WTC11 (cell line): ENCODE measurements around the gene PABPC3. TPM values are rescaled to one million over a fixed set of nuclear protein-coding genes. Genes with fewer than 3 reads are reported as not detected.

Experiments
- ATAC-seq: fragments of 200-7000 bp; cut with Tn5 transposase; 2 replicates; pipeline ENCODE4 v1.10.0; 2021; ENCODE audit warnings: mild to moderate bottlenecking, moderate library complexity
- Bru-seq: library from RNA; stranded (reverse); fragments of 400-500 nt; gene quantifications from one replicate; lab custom pipeline; 2021; lab: Mats Ljungman, UMichigan
- CTCF ChIA-PET: fragments of 300-600 bp; sonication (Branson Sonifier 250); formaldehyde crosslinking; loops from one replicate; lab custom pipeline; 2021; ENCODE audit warnings: antibody characterized with exemption; lab: Charles Lee
- POLR2A ChIA-PET: fragments of 350-600 bp; sonication (Branson Sonifier 250); formaldehyde crosslinking; loops from one replicate; lab custom pipeline; 2021; ENCODE audit warnings: antibody characterized with exemption; lab: Charles Lee
- DNase-seq: peaks from one replicate; pipeline ENCODE4 v3.0.0; 2021; ENCODE audit warnings: low spot score
- H3K27ac Mint-ChIP-seq: 2 replicates; pipeline ENCODE4 v1.8.0; 2021; ENCODE audit warnings: mixed read lengths
- H3K27me3 Mint-ChIP-seq: 2 replicates; pipeline ENCODE4 v1.8.0; 2021; ENCODE audit warnings: low read depth, mild to moderate bottlenecking, moderate library complexity, mixed read lengths
- H3K36me3 Mint-ChIP-seq: 2 replicates; pipeline ENCODE4 v1.8.0; 2021; ENCODE audit warnings: mixed read lengths
- H3K4me1 Mint-ChIP-seq: 2 replicates; pipeline ENCODE4 v1.8.0; 2022; ENCODE audit warnings: mixed read lengths
- H3K4me3 Mint-ChIP-seq: 2 replicates; pipeline ENCODE4 v1.8.0; 2021; ENCODE audit warnings: mild to moderate bottlenecking, moderate library complexity, mixed read lengths
- H3K9me3 Mint-ChIP-seq: 2 replicates; pipeline ENCODE4 v1.8.0; 2021; ENCODE audit warnings: mixed read lengths
- CREM ChIP-seq: sonication (generic); formaldehyde crosslinking; IDR thresholded peaks from 2 replicates; pipeline ENCODE4 v1.8.1; 2022; ENCODE audit warnings: mild to moderate bottlenecking, missing genetic modification reagents, moderate library complexity
- E2F1 ChIP-seq: sonication (generic); formaldehyde crosslinking; IDR thresholded peaks from 2 replicates; pipeline ENCODE4 v1.8.0; 2022; ENCODE audit warnings: mild to moderate bottlenecking, missing genetic modification reagents
- GTF2I ChIP-seq: fragments of 250-450 bp; sonication (Bioruptor Pico); conservative IDR thresholded peaks from 2 replicates; pipeline ENCODE4 v1.4.0; 2021; ENCODE audit warnings: mild to moderate bottlenecking
- IRF1 ChIP-seq: sonication (generic); formaldehyde crosslinking; IDR thresholded peaks from 2 replicates; pipeline ENCODE4 v1.8.0; 2023; ENCODE audit warnings: missing genetic modification reagents
- MXD4 ChIP-seq: fragments of 250-450 bp; sonication (Bioruptor Pico); IDR thresholded peaks from 2 replicates; pipeline ENCODE4 v1.8.0; 2021; ENCODE audit warnings: mild to moderate bottlenecking, moderate library complexity, borderline replicate concordance
- RORB ChIP-seq: fragments of 250-450 bp; sonication (Bioruptor Pico); IDR thresholded peaks from 2 replicates; pipeline ENCODE4 v1.9.0; 2021; ENCODE audit warnings: mild to moderate bottlenecking
- SMAD4 ChIP-seq: sonication (generic); formaldehyde crosslinking; IDR thresholded peaks from 2 replicates; pipeline ENCODE4 v1.8.0; 2022; ENCODE audit warnings: mild to moderate bottlenecking, missing genetic modification reagents
- TEAD1 ChIP-seq: sonication (generic); formaldehyde crosslinking; IDR thresholded peaks from 2 replicates; pipeline ENCODE4 v1.8.0; 2022; ENCODE audit warnings: mild to moderate bottlenecking, missing genetic modification reagents
- USF2 ChIP-seq: sonication (generic); formaldehyde crosslinking; IDR thresholded peaks from 2 replicates; pipeline ENCODE4 v1.8.1; 2023; ENCODE audit warnings: mild to moderate bottlenecking, missing genetic modification reagents, moderate library complexity
- ZNF138 ChIP-seq: sonication (generic); formaldehyde crosslinking; conservative IDR thresholded peaks from 2 replicates; pipeline ENCODE4 v1.8.1; 2022; ENCODE audit warnings: mild to moderate bottlenecking, moderate library complexity, missing genetic modification reagents
- ZNF263 ChIP-seq: sonication (generic); formaldehyde crosslinking; IDR thresholded peaks from 2 replicates; pipeline ENCODE4 v1.8.1; 2022; ENCODE audit warnings: low read depth, mild to moderate bottlenecking, moderate library complexity, missing genetic modification reagents
- ZNF532 ChIP-seq: fragments of 250-450 bp; sonication (Bioruptor Pico); IDR thresholded peaks from 2 replicates; pipeline ENCODE4 v1.9.0; 2021; ENCODE audit warnings: mild to moderate bottlenecking, borderline replicate concordance
- ZNF671 ChIP-seq: fragments of 250-450 bp; sonication (Bioruptor Pico); IDR thresholded peaks from 2 replicates; pipeline ENCODE4 v1.8.0; 2021; ENCODE audit warnings: mild to moderate bottlenecking
- long read RNA-seq, 3 experiments: library from RNA in 1 of 3; library from capped mRNA in 1 of 3; library from polyadenylated mRNA in 1 of 3; unstranded in 2 of 3; stranded (forward) in 1 of 3; transcript quantifications; one replicate each; pipeline ENCODE4 v2.0.0, GENCODE V29; 2021
- total RNA-seq: library from RNA; stranded (reverse); gene quantifications from 3 replicates; pipeline ENCODE4 v1.2.3, GENCODE V29; 2021
- TF ChIP-seq, protein P1 (sequence below): fragments of 250-450 bp; sonication (Bioruptor Pico); IDR thresholded peaks from 2 replicates; pipeline ENCODE4 v2.1.2; 2022; ENCODE audit warnings: mild to moderate bottlenecking, moderate library complexity
- TF ChIP-seq, protein P2 (sequence below): sonication (generic); formaldehyde crosslinking; IDR thresholded peaks from 2 replicates; pipeline ENCODE4 v1.8.1; 2022; ENCODE audit warnings: mild to moderate bottlenecking, missing genetic modification reagents, moderate library complexity, borderline replicate concordance

PABPC3 gene
- total RNA-seq (0.35 to 0.39 TPM (median 0.39 TPM) in 3 replicates), Bru-seq, nascent RNA (percentile 33 among the genes with signal in this experiment)
- long read RNA-seq, experiment 1, partial matches to known transcripts, result 0 of 1 reads
- long read RNA-seq, experiment 1, other reads (novel, unspliced or antisense), result 0 of 1 reads
- long read RNA-seq, experiment 2, result 0 reads
- long read RNA-seq, experiment 3, partial matches to known transcripts, result 0 of 1 reads
- long read RNA-seq, experiment 3, other reads (novel, unspliced or antisense), result 0 of 1 reads

- DNase-seq (peak; percentile 23), ATAC-seq (no peak)
- Mint-ChIP-seq H3K36me3 (no peaks in the 10 kb centered on the region), H3K27ac (no peak within 1 kb of the TSS), H3K4me1 (no peaks in the 10 kb centered on the region), H3K9me3 (peaks cover 5% of the 10 kb centered on the region; the same call in 1 of the 2 replicates), H3K4me3 (no peak within 1 kb of the TSS; the same call in 1 of the 2 replicates), H3K27me3 (no peaks in the 10 kb centered on the region; the same call in 1 of the 2 replicates)
- TF ChIP-seq, protein P1, sequence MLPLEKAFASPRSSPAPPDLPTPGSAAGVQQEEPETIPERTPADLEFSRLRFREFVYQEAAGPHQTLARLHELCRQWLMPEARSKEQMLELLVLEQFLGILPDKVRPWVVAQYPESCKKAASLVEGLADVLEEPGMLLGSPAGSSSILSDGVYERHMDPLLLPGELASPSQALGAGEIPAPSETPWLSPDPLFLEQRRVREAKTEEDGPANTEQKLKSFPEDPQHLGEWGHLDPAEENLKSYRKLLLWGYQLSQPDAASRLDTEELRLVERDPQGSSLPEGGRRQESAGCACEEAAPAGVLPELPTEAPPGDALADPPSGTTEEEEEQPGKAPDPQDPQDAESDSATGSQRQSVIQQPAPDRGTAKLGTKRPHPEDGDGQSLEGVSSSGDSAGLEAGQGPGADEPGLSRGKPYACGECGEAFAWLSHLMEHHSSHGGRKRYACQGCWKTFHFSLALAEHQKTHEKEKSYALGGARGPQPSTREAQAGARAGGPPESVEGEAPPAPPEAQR, result no peak
- no peak for TF ChIP-seq MXD4
- TF ChIP-seq ZNF263, result no peak
- no peak for TF ChIP-seq IRF1 (CRISPR knock-in tag)
- no peak for TF ChIP-seq SMAD4 (CRISPR knock-in tag)
- TF ChIP-seq TEAD1 (CRISPR knock-in tag), result no peak
- TF ChIP-seq GTF2I (CRISPR knock-in tag), result no peak
- TF ChIP-seq E2F1 (CRISPR knock-in tag), result no peak
- no peak for TF ChIP-seq ZNF671 (CRISPR knock-in tag)
- no peak for TF ChIP-seq ZNF138 (CRISPR knock-in tag)
- TF ChIP-seq USF2 (CRISPR knock-in tag), result no peak
- TF ChIP-seq RORB, result no peak
- TF ChIP-seq, protein P2, sequence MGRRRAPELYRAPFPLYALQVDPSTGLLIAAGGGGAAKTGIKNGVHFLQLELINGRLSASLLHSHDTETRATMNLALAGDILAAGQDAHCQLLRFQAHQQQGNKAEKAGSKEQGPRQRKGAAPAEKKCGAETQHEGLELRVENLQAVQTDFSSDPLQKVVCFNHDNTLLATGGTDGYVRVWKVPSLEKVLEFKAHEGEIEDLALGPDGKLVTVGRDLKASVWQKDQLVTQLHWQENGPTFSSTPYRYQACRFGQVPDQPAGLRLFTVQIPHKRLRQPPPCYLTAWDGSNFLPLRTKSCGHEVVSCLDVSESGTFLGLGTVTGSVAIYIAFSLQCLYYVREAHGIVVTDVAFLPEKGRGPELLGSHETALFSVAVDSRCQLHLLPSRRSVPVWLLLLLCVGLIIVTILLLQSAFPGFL (CRISPR knock-in tag), result no peak
- TF ChIP-seq CREM (CRISPR knock-in tag), result no peak
- no peak for TF ChIP-seq ZNF532 (CRISPR knock-in tag)
- POLR2A ChIA-PET, result no interaction called here
- CTCF ChIA-PET, result interaction anchor here (0.9 kb wide), 1 partner anchor 18 kb away, joined by 5 read pairs; no protein-coding TSS in a partner anchor
Observed at GRCh38 chr13:25095851-25096453, at the start of gene PABPC3. Gene PABPC3, plus strand, starts transcription at chr13:25096136. Its CDS starts 63 bp downstream, at chr13:25096199.
